H9 (cell line): ENCODE measurements around the gene CABP7. TPM values are rescaled to one million over a fixed set of nuclear protein-coding genes. Genes with fewer than 3 reads are reported as not detected.

Experiments used
- DNase-seq: peaks from one replicate; pipeline ENCODE4 v3.0.0-alpha.2; 2017
- H2AFZ ChIP-seq: one replicate; pipeline ENCODE4 v1.6.1; 2013; ENCODE audit warnings: mild to moderate bottlenecking, low read length, control low read depth, moderate library complexity
- H2AK5ac ChIP-seq: 2 replicates; pipeline ENCODE4 v1.6.1; 2013; ENCODE audit warnings: low read length, control low read depth, mixed read lengths; ENCODE audit not compliant: insufficient read length
- H2BK120ac ChIP-seq: one replicate; pipeline ENCODE4 v1.6.1; 2013; ENCODE audit warnings: low read depth, mild to moderate bottlenecking, low read length, control low read depth, inconsistent platforms; ENCODE audit not compliant: poor library complexity, severe bottlenecking
- H2BK12ac ChIP-seq: 2 replicates; pipeline ENCODE4 v1.6.1; 2013; ENCODE audit warnings: low read length, control low read depth, mixed read lengths, low read depth; ENCODE audit not compliant: insufficient read length
- H2BK15ac ChIP-seq: 2 replicates; pipeline ENCODE4 v1.6.1; 2013; ENCODE audit warnings: low read depth, low read length, control low read depth
- H2BK20ac ChIP-seq: one replicate; pipeline ENCODE4 v1.6.1; 2013; ENCODE audit warnings: low read depth, mild to moderate bottlenecking, low read length, control low read depth, inconsistent platforms; ENCODE audit not compliant: poor library complexity, severe bottlenecking
- H2BK5ac ChIP-seq: 2 replicates; pipeline ENCODE4 v1.6.1; 2013; ENCODE audit warnings: low read length, control low read depth, mixed read lengths; ENCODE audit not compliant: insufficient read length
- H3K14ac ChIP-seq: 2 replicates; pipeline ENCODE4 v1.6.1; 2013; ENCODE audit warnings: low read length, control low read depth; ENCODE audit not compliant: insufficient read depth
- H3K18ac ChIP-seq: 2 replicates; pipeline ENCODE4 v1.6.1; 2013; ENCODE audit warnings: low read depth, mild to moderate bottlenecking, mixed read lengths, low read length, control low read depth; ENCODE audit not compliant: insufficient read length
- H3K23ac ChIP-seq: 2 replicates; pipeline ENCODE4 v1.6.1; 2013; ENCODE audit warnings: low read length, control low read depth, mixed read lengths, low read depth; ENCODE audit not compliant: insufficient read length
- H3K23me2 ChIP-seq: 2 replicates; pipeline ENCODE4 v1.6.1; 2013; ENCODE audit warnings: low read depth, mild to moderate bottlenecking, mixed read lengths, low read length, control low read depth; ENCODE audit not compliant: insufficient read length, poor library complexity, severe bottlenecking
- H3K27ac ChIP-seq: 2 replicates; pipeline ENCODE4 v1.5.1; 2013; ENCODE audit warnings: low read length, control low read depth, mixed read lengths, low read depth; ENCODE audit not compliant: insufficient read length
- H3K27me3 ChIP-seq: 2 replicates; pipeline ENCODE4 v1.6.1; 2013; ENCODE audit warnings: low read length, control low read depth, inconsistent platforms; ENCODE audit not compliant: insufficient read depth
- H3K4ac ChIP-seq: 2 replicates; pipeline ENCODE4 v1.6.1; 2013; ENCODE audit warnings: low read depth, mild to moderate bottlenecking, control low read depth, inconsistent platforms, low read length, moderate library complexity
- H3K4me1 ChIP-seq: 2 replicates; pipeline ENCODE4 v1.6.1; 2013; ENCODE audit warnings: low read length, control low read depth, inconsistent platforms; ENCODE audit not compliant: insufficient read depth
- H3K4me2 ChIP-seq: 2 replicates; pipeline ENCODE4 v1.6.1; 2013; ENCODE audit warnings: low read length, control low read depth, mixed read lengths; ENCODE audit not compliant: insufficient read length, insufficient read depth
- H3K56ac ChIP-seq: 2 replicates; pipeline ENCODE4 v1.6.1; 2013; ENCODE audit warnings: low read depth, mild to moderate bottlenecking, mixed read lengths, low read length, control low read depth; ENCODE audit not compliant: insufficient read length
- H3K79me1 ChIP-seq: 2 replicates; pipeline ENCODE4 v1.6.1; 2013; ENCODE audit warnings: low read depth, mild to moderate bottlenecking, moderate library complexity, low read length, control low read depth, inconsistent platforms; ENCODE audit not compliant: insufficient read depth, poor library complexity, severe bottlenecking
- H3K79me2 ChIP-seq: 2 replicates; pipeline ENCODE4 v1.6.1; 2013; ENCODE audit warnings: low read length, control low read depth, inconsistent platforms; ENCODE audit not compliant: insufficient read depth
- H3K9ac ChIP-seq: 2 replicates; pipeline ENCODE4 v1.6.1; 2013; ENCODE audit warnings: low read length, control low read depth, mixed read lengths; ENCODE audit not compliant: insufficient read length; ENCODE audit errors: extremely low read depth
- H3K9me3 ChIP-seq: one replicate; pipeline ENCODE4 v1.6.1; 2013; ENCODE audit warnings: low read depth, low read length, inconsistent platforms; ENCODE audit not compliant: control insufficient read depth
- H3T11ph ChIP-seq: one replicate; pipeline ENCODE4 v1.6.1; 2013; ENCODE audit warnings: mild to moderate bottlenecking, low read length, control low read depth, inconsistent platforms
- H4K20me1 ChIP-seq: one replicate; pipeline ENCODE4 v1.6.1; 2013; ENCODE audit not compliant: control insufficient read depth, insufficient read length, insufficient read depth
- H4K5ac ChIP-seq: 2 replicates; pipeline ENCODE4 v1.6.1; 2013; ENCODE audit warnings: low read depth, mild to moderate bottlenecking, mixed read lengths, low read length, control low read depth; ENCODE audit not compliant: insufficient read length
- H4K8ac ChIP-seq: replicated peaks from 2 replicates; pipeline ENCODE4 v1.6.1; 2013; ENCODE audit warnings: low read length, control low read depth, mixed read lengths, low read depth; ENCODE audit not compliant: insufficient read length
- H4K91ac ChIP-seq: 2 replicates; pipeline ENCODE4 v1.6.1; 2013; ENCODE audit warnings: low read depth, mild to moderate bottlenecking, moderate library complexity, mixed read lengths, low read length, control low read depth; ENCODE audit not compliant: insufficient read length
- H3K27ac Mint-ChIP-seq, 3 experiments: 2 replicates in 2 of 3; 3 replicates in 1 of 3; pipeline ENCODE4 v1.8.0; 2020 to 2021; ENCODE audit warnings: mixed read lengths in 3 of 3, mild to moderate bottlenecking in 1 of 3, moderate library complexity in 1 of 3
- H3K27me3 Mint-ChIP-seq: 2 replicates; pipeline ENCODE4 v1.8.0; 2021; ENCODE audit warnings: low read depth, mild to moderate bottlenecking, moderate library complexity, mixed read lengths
- H3K36me3 Mint-ChIP-seq, 3 experiments: 2 replicates in 2 of 3; 3 replicates in 1 of 3; pipeline ENCODE4 v1.8.0; 2020 to 2021; ENCODE audit warnings: low read depth in 3 of 3, mixed read lengths in 3 of 3; ENCODE audit not compliant: insufficient read depth in 1 of 3
- H3K4me1 Mint-ChIP-seq, 2 experiments: 2 replicates each; pipeline ENCODE4 v1.8.0; 2020; ENCODE audit warnings: mixed read lengths in 2 of 2
- H3K4me3 Mint-ChIP-seq, 2 experiments: 2 replicates in 1 of 2; 3 replicates in 1 of 2; pipeline ENCODE4 v1.8.0; 2020 to 2021; ENCODE audit warnings: mild to moderate bottlenecking in 2 of 2, mixed read lengths in 2 of 2, moderate library complexity in 1 of 2
- H3K9me3 Mint-ChIP-seq, 2 experiments: 2 replicates in 1 of 2; 3 replicates in 1 of 2; pipeline ENCODE4 v1.8.0; 2020; ENCODE audit warnings: mild to moderate bottlenecking in 2 of 2, mixed read lengths in 2 of 2, moderate library complexity in 1 of 2
- WGBS: extraction: QIAGEN DNeasy Blood & Tissue Kit; methylation state at CpG from one replicate; pipeline ENCODE4 v1.1.7; 2013; ENCODE audit warnings: missing lambda C conversion rate, low lambda C conversion rate, mixed read lengths; ENCODE audit not compliant: insufficient read length; ENCODE audit errors: extremely low coverage; 5-methylcytosine and 5-hydroxymethylcytosine counted together
- total RNA-seq: library from RNA; stranded (reverse); gene quantifications from 2 replicates; pipeline ENCODE4 v1.2.1, GENCODE V29; 2021
- TF ChIP-seq, protein P1 (sequence below): fragments of 200-600 bp; sonication (generic); conservative IDR thresholded peaks from 3 replicates; pipeline ENCODE4 v1.8.0; 2021; ENCODE audit warnings: antibody characterized with exemption, mild to moderate bottlenecking

CABP7 gene
- total RNA-seq, 1 experiment from 2014 or later, result 0.83 TPM

- H3K79me1 ChIP-seq, result no peaks in the 10 kb centered on the region
- no peak for DNase-seq
- H3K79me2 ChIP-seq, result no peaks in the 10 kb centered on the region
- TF ChIP-seq, protein P1, sequence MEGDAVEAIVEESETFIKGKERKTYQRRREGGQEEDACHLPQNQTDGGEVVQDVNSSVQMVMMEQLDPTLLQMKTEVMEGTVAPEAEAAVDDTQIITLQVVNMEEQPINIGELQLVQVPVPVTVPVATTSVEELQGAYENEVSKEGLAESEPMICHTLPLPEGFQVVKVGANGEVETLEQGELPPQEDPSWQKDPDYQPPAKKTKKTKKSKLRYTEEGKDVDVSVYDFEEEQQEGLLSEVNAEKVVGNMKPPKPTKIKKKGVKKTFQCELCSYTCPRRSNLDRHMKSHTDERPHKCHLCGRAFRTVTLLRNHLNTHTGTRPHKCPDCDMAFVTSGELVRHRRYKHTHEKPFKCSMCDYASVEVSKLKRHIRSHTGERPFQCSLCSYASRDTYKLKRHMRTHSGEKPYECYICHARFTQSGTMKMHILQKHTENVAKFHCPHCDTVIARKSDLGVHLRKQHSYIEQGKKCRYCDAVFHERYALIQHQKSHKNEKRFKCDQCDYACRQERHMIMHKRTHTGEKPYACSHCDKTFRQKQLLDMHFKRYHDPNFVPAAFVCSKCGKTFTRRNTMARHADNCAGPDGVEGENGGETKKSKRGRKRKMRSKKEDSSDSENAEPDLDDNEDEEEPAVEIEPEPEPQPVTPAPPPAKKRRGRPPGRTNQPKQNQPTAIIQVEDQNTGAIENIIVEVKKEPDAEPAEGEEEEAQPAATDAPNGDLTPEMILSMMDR, result no peak
- no peak overlapping the region for H2BK15ac ChIP-seq
- H3K36me3 Mint-ChIP-seq, result peaks cover 1 to 30% (median 11%) of the 10 kb centered on the region in 3 experiments; a peak in 4 of 7 replicates
- H3K4me2 ChIP-seq, result no peak overlapping the region
- H2BK12ac ChIP-seq, result no peak overlapping the region
- no peaks in the 10 kb centered on the region for H3K4me1 ChIP-seq
- no peak overlapping the region for H3K14ac ChIP-seq
- no peak overlapping the region for H3K4ac ChIP-seq
- H3K4me1 Mint-ChIP-seq, result peaks cover 14 to 31% of the 10 kb centered on the region in 2 experiments
- H2AFZ ChIP-seq, result no peak overlapping the region
- no peaks in the 10 kb centered on the region for H3K9me3 ChIP-seq
- no peak overlapping the region for H3T11ph ChIP-seq
- no peak overlapping the region for H4K5ac ChIP-seq
- H2BK120ac ChIP-seq, result no peak overlapping the region
- H4K20me1 ChIP-seq, result no peaks in the 10 kb centered on the region
- no peaks in the 10 kb centered on the region for H3K23me2 ChIP-seq
- H3K56ac ChIP-seq, result no peak overlapping the region
- H3K18ac ChIP-seq, result no peak overlapping the region
- H3K27ac ChIP-seq, result no peak overlapping the region
- no peak overlapping the region for H3K23ac ChIP-seq
- no peak overlapping the region for H2BK20ac ChIP-seq
- no peak overlapping the region for H3K9ac ChIP-seq
- no peak overlapping the region for H2BK5ac ChIP-seq
- no peak overlapping the region for H4K8ac ChIP-seq
- no peak overlapping the region for H3K4me3 Mint-ChIP-seq
- no peak overlapping the region for H2AK5ac ChIP-seq
- no peak overlapping the region for H4K91ac ChIP-seq
- no peak overlapping the region for H3K27ac Mint-ChIP-seq
- no peaks in the 10 kb centered on the region for H3K9me3 Mint-ChIP-seq
- H3K27me3 ChIP-seq, result no peaks in the 10 kb centered on the region
- no peaks in the 10 kb centered on the region for H3K27me3 Mint-ChIP-seq
- WGBS, result no CpG with 5 or more reads among the region's 4 CpGs
These were observed 35.6 kb upstream of the CABP7 start for GRCh38 chr22:29684244-29684643.
